IMR-90 (cell line): Measurements from ENCODE around the gene SLC26A3.

Source experiments
- BHLHE40 ChIP-seq: fragments of 150-350 bp; IDR thresholded peaks from 2 replicates; pipeline ENCODE4 v1.6.1; 2016; ENCODE audit warnings: mild to moderate bottlenecking, low read depth, low read length
- CEBPB ChIP-seq: IDR thresholded peaks from 2 replicates; pipeline ENCODE4 v1.6.1; 2012; ENCODE audit warnings: low read depth, low read length, improper control_type of control experiment
- MAFK ChIP-seq: IDR thresholded peaks from 2 replicates; pipeline ENCODE4 v1.6.1; 2012; ENCODE audit warnings: low read depth, low read length, improper control_type of control experiment
- MAZ ChIP-seq: IDR thresholded peaks from 2 replicates; pipeline ENCODE4 v1.6.1; 2012; ENCODE audit warnings: low read depth, mild to moderate bottlenecking, low read length, improper control_type of control experiment, moderate library complexity, borderline replicate concordance
- POLR2A ChIP-seq: IDR thresholded peaks from 2 replicates; pipeline ENCODE4 v1.6.1; 2012; ENCODE audit warnings: mild to moderate bottlenecking, low read depth, low read length
- RAD21 ChIP-seq: IDR thresholded peaks from 2 replicates; pipeline ENCODE4 v1.6.1; 2012; ENCODE audit warnings: low read length, improper control_type of control experiment
- RCOR1 ChIP-seq: IDR thresholded peaks from 2 replicates; pipeline ENCODE4 v1.6.1; 2012; ENCODE audit warnings: mild to moderate bottlenecking, low read length, improper control_type of control experiment; ENCODE audit not compliant: insufficient replicate concordance
- TF ChIP-seq, protein P1 (sequence below): conservative IDR thresholded peaks from 2 replicates; pipeline ENCODE4 v1.5.1; 2012; ENCODE audit warnings: mild to moderate bottlenecking, low read depth, low read length, improper control_type of control experiment

GRCh38 chr7:107847168-107847835 is 44.3 kb upstream of the SLC26A3 start:
- TF ChIP-seq CEBPB (no peak), MAFK (no peak), RAD21 (no peak), POLR2A (no peak), MAZ (no peak), RCOR1 (no peak), BHLHE40 (no peak)
- TF ChIP-seq, protein P1, sequence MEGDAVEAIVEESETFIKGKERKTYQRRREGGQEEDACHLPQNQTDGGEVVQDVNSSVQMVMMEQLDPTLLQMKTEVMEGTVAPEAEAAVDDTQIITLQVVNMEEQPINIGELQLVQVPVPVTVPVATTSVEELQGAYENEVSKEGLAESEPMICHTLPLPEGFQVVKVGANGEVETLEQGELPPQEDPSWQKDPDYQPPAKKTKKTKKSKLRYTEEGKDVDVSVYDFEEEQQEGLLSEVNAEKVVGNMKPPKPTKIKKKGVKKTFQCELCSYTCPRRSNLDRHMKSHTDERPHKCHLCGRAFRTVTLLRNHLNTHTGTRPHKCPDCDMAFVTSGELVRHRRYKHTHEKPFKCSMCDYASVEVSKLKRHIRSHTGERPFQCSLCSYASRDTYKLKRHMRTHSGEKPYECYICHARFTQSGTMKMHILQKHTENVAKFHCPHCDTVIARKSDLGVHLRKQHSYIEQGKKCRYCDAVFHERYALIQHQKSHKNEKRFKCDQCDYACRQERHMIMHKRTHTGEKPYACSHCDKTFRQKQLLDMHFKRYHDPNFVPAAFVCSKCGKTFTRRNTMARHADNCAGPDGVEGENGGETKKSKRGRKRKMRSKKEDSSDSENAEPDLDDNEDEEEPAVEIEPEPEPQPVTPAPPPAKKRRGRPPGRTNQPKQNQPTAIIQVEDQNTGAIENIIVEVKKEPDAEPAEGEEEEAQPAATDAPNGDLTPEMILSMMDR, result no peak
